ENCODE results near the gene CMTR1.

GRCh38 chr6:37496951-37497885, 64.2 kb downstream of the CMTR1 start:
- TF ChIP-seq CTCF (IDR thresholded peaks at IDR 0.05 in 8 of 11, conservative IDR thresholded peaks at IDR 0.05 in 3 of 11): no peak
- TF ChIP-seq POLR2A (IDR thresholded peaks at IDR 0.05): no peak

Measured in spleen (tissue), 7 donors.